OCI-M2 (cell line): Measurements from ENCODE around the gene RNF208.
A peak's percentile ranks its signal among the peaks of the same experiment; 100 is the strongest.
"Not testable (repeated sequence)": the region's sequence is repeated elsewhere in the genome, so short reads cannot be mapped to it uniquely, and the experiment has no call there.

Source experiments
- DNase-seq: peaks from one replicate; lab custom pipeline; 2025; ENCODE audit not compliant: unreplicated experiment; lab: John Stamatoyannopoulos, UW

Gene RNF208

DNA sequence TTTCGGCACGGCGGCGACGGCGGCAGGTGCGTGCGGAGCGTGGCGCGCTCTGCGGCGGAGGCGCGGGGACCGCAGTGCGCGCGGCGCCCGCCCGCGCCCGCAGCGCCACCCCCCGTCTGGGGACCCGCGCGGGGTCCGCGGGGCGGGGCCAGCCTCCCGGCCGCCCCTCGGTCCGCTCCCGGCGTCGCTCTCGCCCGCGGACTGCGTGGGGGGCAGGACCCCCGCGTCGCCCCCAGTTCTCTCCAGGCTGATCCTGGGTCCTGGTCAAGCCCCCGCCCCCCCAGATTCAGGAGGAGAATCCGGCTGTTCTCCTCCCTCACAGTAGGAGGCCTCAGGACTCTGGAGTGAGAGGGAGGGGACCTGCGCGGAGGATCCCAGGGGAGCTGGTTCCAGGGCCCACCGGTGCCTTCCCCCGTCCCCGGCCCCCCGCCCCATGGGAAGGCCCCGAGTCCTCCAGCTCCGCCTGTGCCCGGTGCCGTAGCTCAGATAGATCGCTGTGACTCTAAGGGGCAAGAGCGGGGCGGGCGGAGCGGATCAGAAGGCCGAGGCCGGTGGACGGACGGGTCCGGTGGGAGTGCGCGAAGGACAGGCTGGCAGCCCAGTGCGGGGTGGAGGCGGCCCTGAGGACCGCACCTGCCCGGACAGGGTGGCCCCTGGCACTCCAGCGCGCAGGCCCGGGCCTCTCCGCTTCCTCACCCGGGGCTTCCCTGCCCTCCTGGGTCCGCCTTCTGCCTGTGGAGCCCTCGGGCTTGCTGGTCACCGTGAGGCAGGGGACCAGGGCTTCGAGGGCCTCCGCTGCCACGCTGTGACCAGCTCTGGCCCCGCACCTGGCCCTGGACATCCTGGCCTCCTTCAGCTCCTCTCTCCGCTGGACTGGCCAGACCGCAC, at the start of gene RNF208:
Gene RNF208 (minus strand): TSS at position 51 of the 888 bp plus-strand sequence. CDS start 1,028 bp downstream, outside the sequence.
- no peak for DNase-seq

- DNase-seq: no peak
Measured at GRCh38 chr9:137271696-137272076, 49.6 kb upstream of the RNF208 start.

- no peak for DNase-seq
Measured at GRCh38 chr9:137270929-137271695, 49.1 kb upstream of the RNF208 start.

- DNase-seq: no peak
Measured at GRCh38 chr9:137269231-137269772, 47.3 kb upstream of the RNF208 start.

DNA sequence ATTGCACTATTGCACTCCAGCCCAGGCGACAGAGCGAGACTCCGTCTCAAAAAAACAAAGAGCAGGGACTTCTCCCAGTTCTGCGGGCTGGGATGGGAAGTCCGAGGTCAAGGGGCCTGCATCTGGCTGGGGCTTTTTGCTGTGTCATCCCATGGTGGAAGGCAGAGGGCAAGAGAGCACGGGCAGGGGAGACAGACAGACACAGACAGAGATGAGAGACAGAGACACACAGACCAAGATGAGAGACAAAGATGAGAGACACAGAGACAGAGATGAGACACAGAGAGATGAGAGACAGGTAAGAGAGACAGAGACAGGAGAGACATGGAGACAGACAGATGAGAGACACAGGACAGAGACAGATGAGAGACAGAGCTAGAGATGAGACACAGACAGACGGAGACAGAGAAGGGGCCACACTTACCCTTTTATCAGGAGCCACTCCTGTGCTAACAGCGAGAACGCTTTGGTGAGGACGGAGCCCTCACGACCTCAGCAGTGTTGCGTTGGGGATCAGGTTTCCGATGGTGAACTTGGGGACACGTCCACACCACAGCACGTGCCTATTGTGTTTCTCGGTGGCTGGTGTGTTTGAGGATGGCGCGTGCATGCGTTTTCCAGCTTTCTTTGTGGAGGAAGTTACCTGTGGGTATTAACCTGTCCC, 46.6 kb upstream of the RNF208 start:
- DNase-seq: no peak

DNA sequence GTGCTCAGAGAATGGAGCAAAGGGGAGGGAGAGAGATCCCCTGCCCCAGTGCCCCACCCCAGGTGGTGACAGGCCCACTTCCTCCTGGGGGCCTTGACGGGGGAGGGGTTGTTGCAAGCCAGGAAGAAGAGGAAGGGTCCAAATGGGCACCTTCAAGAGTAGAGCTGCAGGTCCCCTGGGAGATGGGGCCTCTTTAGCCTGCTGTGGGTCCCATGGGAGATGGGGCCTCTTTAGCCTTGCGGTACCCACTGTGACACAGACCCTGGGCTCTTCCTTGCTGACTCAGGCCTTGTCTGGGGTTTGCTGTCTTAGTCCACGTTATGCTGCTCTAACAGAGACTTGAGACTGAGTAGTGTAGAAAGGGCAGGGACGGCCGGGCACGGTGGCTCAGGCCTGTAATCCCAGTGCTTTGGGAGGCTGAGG, 45.9 kb upstream of the RNF208 start:
- no peak for DNase-seq

DNA sequence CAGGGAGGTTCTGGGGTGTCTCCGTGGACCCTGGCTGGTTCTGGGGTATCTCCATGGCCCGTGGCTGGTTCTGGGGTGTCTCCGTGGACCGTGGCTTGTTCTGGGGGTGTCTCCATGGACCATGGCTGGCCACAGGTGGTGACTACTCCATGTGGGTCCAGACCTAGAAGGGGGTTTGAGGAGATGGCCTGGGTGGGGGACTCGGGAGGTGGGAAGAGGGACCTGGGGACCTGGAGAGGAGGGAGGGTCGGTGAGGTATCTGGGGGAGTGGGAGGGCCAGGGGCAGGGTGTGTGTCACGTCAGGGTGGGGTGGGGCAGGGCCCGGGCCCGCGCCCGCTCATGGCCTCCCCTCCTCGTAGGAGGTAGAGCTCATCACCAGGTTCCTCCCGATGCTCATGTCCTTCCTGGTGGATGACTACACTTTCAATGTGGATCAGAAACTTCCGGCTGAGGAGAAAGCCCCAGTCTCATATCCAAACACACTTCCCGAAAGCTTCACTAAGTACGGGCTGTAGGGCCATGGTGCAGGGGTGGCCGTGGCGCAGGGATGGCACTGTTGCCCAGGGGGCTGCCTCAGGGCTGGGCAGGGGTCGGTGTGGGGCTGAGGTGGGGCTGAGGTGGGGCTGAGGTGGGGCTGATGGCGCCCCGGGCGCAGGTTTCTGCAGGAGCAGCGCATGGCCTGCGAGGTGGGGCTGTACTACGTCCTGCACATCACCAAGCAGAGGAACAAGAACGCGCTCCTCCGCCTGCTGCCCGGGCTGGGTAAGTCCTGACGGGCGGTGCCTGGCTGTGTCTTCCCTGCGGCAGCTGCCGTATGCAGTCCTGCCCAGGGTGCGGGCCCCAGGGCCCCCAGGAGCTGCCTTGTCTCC, 44.8 kb upstream of the RNF208 start:
- no peak for DNase-seq

- DNase-seq: no peak
Measured at GRCh38 chr9:137266162-137266527, 44.1 kb upstream of the RNF208 start.

GRCh38 chr9:137265496-137266161, 43.6 kb upstream of the RNF208 start:
- DNase-seq: no peak

DNA sequence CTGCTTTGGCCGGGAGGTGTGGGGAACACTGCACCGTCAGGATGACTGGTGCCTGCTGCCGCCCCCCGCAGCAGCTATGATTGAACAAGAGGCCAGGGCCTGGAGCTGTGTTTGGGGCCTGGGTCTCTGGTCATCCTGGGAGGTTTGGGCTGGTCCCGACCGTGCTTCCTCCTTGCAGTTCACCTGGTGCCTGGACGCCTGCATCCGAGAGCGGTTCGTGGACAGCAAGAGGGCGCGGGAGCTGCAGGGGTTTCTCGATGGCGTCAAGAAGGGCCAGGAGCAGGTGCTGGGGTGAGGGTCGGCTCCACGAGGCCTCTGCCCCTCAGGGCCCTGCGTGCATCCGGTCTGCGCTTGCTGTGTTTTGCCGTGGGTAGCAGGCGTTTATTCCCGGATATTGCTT, 42.0 kb upstream of the RNF208 start:
- no peak for DNase-seq

- DNase-seq: no peak
Measured at GRCh38 chr9:137263506-137263905, 41.5 kb upstream of the RNF208 start.

GRCh38 chr9:137262909-137263285, 40.9 kb upstream of the RNF208 start:
- no peak for DNase-seq

GRCh38 chr9:137262173-137262908, 40.3 kb upstream of the RNF208 start:
- not testable (repeated sequence) for DNase-seq

DNA sequence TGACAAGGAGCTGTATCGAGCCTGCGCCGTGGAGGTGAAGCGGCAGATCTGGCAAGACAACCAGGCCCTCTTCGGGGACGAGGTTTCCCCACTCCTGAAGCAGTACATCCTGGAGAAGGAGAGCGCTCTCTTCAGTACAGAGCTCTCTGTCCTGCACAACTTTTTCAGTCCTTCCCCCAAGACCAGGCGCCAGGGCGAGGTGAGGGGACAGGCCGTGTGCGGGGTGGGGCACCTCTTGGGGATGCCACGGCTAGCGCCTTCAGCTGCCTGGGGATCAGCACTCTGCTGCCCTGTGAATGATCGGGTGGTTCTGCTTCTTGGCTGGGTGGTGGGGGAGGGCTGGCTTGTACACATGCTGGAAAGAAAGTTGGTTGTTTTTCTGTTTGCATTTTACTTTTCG, 34.8 kb upstream of the RNF208 start:
- DNase-seq: no peak

DNA sequence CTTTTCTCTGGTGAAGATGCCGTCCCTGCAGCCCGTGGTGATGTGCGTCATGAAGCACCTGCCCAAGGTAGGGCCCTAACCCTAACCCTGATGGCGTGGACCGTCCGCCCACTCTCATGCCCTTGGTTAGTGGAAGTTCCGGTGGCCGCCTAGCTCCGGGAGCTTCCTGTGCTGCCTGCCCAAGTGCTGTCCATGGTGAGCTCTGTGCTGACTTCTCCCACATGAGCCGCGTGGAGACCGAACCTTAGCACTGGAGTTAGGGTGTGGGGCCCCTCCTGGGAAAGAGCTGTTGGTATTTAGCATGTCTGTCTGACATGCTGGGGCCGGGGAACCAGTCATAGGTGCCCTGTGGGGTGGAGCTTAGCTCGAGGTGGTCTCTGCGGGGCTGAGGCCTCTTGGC, 34.3 kb upstream of the RNF208 start:
- no peak for DNase-seq

GRCh38 chr9:137255448-137256114, 33.5 kb upstream of the RNF208 start:
- no peak for DNase-seq

DNA sequence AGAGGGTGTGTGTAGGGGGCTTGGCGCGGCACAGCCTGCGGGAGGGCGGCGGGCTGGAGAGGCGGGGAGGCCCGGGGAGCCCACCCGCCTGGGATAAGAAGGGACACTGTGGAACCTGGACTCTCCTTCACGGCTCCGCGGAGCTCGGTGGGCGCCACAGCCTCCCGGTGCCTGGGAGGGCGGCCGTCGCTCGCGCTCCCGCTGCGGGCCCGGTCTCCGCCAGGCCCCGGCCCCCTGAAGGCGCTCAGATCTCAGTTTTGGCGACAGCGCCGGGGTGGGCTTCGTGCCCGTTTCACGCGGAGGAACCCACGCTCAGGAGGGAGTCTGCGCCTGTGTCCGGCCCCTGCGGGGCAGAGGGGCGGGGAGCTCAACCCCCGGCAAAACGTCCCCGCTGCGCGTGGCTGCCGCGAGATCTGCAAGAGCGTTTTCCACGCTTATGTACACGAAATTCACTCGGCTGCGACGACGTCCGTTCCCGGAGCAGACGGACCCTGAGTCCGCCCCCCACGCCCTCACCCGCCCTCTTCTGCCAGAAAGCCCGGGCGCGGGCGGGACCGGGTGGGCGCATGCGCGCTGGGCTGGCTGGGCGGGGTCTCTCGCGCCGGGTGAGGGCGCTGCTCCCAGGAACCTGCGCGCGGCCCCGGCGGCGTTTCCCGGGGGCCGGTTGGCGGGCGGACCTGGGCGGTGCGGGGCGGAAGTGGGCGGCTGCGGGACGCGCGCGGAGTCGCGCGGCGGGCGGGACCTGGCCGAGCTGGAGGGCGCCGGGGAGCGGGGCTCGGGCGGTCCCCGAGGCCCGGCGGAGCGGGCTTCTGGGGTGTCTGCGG, 32.8 kb upstream of the RNF208 start, which contains the start of gene NELFB:
Gene NELFB (plus strand): TSS at position 704 of the 824 bp plus-strand sequence.
- peak; percentile 21 for DNase-seq
